GM10266 (cell line): ENCODE measurements around the gene GSK3B.

Experiments
- DNase-seq: peaks from one replicate; pipeline ENCODE4 v3.0.0; 2012; ENCODE audit errors: extremely low spot score
- CTCF ChIP-seq: IDR thresholded peaks from 2 replicates; pipeline ENCODE4 v1.5.1; 2012; ENCODE audit warnings: mild to moderate bottlenecking, low read depth; ENCODE audit not compliant: control insufficient read depth, insufficient read depth; ENCODE audit errors: missing control alignments

Gene GSK3B

GRCh38 chr3:119809249-119810017, 284.8 kb downstream of the GSK3B start:
- TF ChIP-seq CTCF: no peak
- DNase-seq: peak; percentile 38

GRCh38 chr3:119808843-119809242, 285.4 kb downstream of the GSK3B start:
- DNase-seq: no peak
- no peak for TF ChIP-seq CTCF

- no peak for TF ChIP-seq CTCF
- no peak for DNase-seq
Observed at GRCh38 chr3:119808244-119808643, 286.0 kb downstream of the GSK3B start.

GRCh38 chr3:119800844-119801243, 293.4 kb downstream of the GSK3B start:
- DNase-seq: no peak
- TF ChIP-seq CTCF: no peak

GRCh38 chr3:119796785-119797184, 297.5 kb downstream of the GSK3B start:
- no peak for TF ChIP-seq CTCF
- DNase-seq: no peak

- no peak for DNase-seq
- TF ChIP-seq CTCF: no peak
Observed at GRCh38 chr3:119796368-119796767, 297.9 kb downstream of the GSK3B start.

GRCh38 chr3:119795849-119796248, 298.4 kb downstream of the GSK3B start:
- DNase-seq: no peak
- TF ChIP-seq CTCF: no peak
